CD4-positive, alpha-beta memory T cell (primary cell): ENCODE results near the gene GPX4. TPM values are rescaled to one million over a fixed set of nuclear protein-coding genes. Genes with fewer than 3 reads are reported as not detected.

Experiments used
- CTCF ChIA-PET: fragments of 350-600 bp; sonication (Branson Sonifier 250); formaldehyde crosslinking; loops from one replicate; lab custom pipeline; 2021; ENCODE audit warnings: inconsistent platforms; ENCODE audit not compliant: partially characterized antibody; lab: Charles Lee
- POLR2A ChIA-PET: fragments of 350-600 bp; sonication (Branson Sonifier 250); formaldehyde crosslinking; loops from one replicate; lab custom pipeline; 2021; ENCODE audit not compliant: partially characterized antibody; lab: Charles Lee
- DNase-seq, 5 donors: peaks; one replicate each; pipeline versions ENCODE4 v3.0.0 to v3.0.0-alpha.2; 2020 to 2022; ENCODE audit warnings: mixed read lengths in 1 of 5
- H3K27ac ChIP-seq: one replicate; pipeline ENCODE4 v1.7.0; 2013; ENCODE audit warnings: low read depth, low read length
- H3K27me3 ChIP-seq: 2 replicates; pipeline ENCODE4 v1.7.0; 2013; ENCODE audit warnings: mild to moderate bottlenecking, low read length, moderate library complexity; ENCODE audit not compliant: insufficient read depth
- H3K36me3 ChIP-seq: 2 replicates; pipeline ENCODE4 v1.7.0; 2013; ENCODE audit warnings: mild to moderate bottlenecking, low read length, moderate library complexity; ENCODE audit not compliant: insufficient read depth
- H3K4me1 ChIP-seq: 2 replicates; pipeline ENCODE4 v1.7.0; 2013; ENCODE audit warnings: mild to moderate bottlenecking, low read length, moderate library complexity; ENCODE audit not compliant: insufficient read depth
- H3K4me3 ChIP-seq, 2 donors: one replicate each; pipeline ENCODE4 v1.7.0; 2013; ENCODE audit warnings: low read length in 2 of 2, mild to moderate bottlenecking in 1 of 2
- H3K9me3 ChIP-seq, 2 donors: one replicate each; pipeline ENCODE4 v1.7.0; 2013; ENCODE audit warnings: low read length in 2 of 2, control low read depth in 1 of 2; ENCODE audit not compliant: control insufficient read depth in 1 of 2
- H3K27ac Mint-ChIP-seq, 7 donors: one replicate each; pipeline ENCODE4 v1.8.0; 2020 to 2021; ENCODE audit warnings: mixed read lengths in 7 of 7, mild to moderate bottlenecking in 6 of 7, inconsistent platforms in 3 of 7, moderate library complexity in 3 of 7
- H3K27me3 Mint-ChIP-seq, 2 donors: one replicate each; pipeline ENCODE4 v1.8.0; 2020 to 2021; ENCODE audit warnings: mixed read lengths in 2 of 2
- H3K36me3 Mint-ChIP-seq, 2 donors: one replicate each; pipeline ENCODE4 v1.8.0; 2020 to 2021; ENCODE audit warnings: mixed read lengths in 2 of 2, inconsistent platforms in 1 of 2, mild to moderate bottlenecking in 1 of 2
- H3K4me1 Mint-ChIP-seq, 4 donors: one replicate each; pipeline ENCODE4 v1.8.0; 2020 to 2021; ENCODE audit warnings: mixed read lengths in 4 of 4, mild to moderate bottlenecking in 1 of 4
- H3K4me3 Mint-ChIP-seq, 8 donors: one replicate each; pipeline ENCODE4 v1.8.0; 2020 to 2021; ENCODE audit warnings: mixed read lengths in 8 of 8, mild to moderate bottlenecking in 7 of 8, moderate library complexity in 6 of 8, inconsistent platforms in 3 of 8
- H3K9me3 Mint-ChIP-seq, 8 donors: one replicate each; pipeline ENCODE4 v1.8.0; 2020 to 2021; ENCODE audit warnings: mixed read lengths in 8 of 8, mild to moderate bottlenecking in 5 of 8, inconsistent platforms in 3 of 8, moderate library complexity in 1 of 8
- intact Hi-C: fragments of 100-400 bp; cut with micrococcal nuclease; formaldehyde crosslinking; loops from one replicate; pipeline ENCODE4 v1.15.1; 2023
- polyA plus RNA-seq, 2 donors: library from polyadenylated mRNA; unstranded; fragments of 300-500 nt; fragmentation: Illumina TruSeq; gene quantifications; one replicate each; pipeline ENCODE4 v1.2.3, GENCODE V29; 2021
- total RNA-seq, 2 experiments: library from RNA; stranded (reverse); gene quantifications; one replicate each; pipeline ENCODE4 v1.2.3, GENCODE V29; 2021

GPX4 gene
- total and polyA plus RNA-seq, 4 experiments from 2014 or later, result 210 to 406 (median 310) TPM

DNA sequence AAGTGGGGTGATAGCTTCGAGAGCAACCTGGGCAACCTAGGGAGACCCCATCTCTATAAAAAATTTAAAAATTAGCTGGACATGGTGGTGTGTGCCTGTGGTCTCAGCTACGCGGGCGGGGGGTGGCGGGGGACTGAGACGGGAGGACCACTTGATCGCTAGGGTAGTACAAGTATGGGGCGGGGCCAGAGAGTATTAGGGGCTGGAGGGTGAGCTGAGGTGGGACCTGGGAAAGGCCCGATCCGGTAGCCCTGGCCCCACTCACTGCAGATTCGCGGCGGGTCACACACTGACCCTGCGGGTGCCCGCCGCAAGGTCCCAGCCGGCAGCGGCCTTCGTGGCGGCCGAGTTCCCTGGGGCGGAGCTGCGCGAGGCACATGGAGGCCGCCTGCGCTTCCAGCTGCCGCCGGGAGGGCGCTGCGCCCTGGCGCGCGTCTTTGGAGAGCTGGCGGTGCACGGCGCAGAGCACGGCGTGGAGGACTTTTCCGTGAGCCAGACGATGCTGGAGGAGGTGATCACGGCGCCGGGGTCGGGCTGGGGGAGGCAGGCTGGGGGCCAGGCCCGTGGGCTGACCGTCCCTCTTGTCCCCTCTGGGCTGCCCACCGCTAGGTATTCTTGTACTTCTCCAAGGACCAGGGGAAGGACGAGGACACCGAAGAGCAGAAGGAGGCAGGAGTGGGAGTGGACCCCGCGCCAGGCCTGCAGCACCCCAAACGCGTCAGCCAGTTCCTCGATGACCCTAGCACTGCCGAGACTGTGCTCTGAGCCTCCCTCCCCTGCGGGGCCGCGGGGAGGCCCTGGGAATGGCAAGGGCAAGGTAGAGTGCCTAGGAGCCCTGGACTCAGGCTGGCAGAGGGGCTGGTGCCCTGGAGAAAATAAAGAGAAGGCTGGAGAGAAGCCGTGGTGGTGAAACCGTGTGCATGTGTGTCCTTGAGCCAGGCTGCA, 38.9 kb upstream of the GPX4 start:
- peak overlapping the region; percentile 53 to 95 (median 86) for H3K27ac Mint-ChIP-seq
- intact Hi-C loops, result loop anchor here (1.0 kb wide), 2 partner anchors 23 to 37 kb away; no protein-coding TSS in a partner anchor
- DNase-seq, result peak; percentile 64 to 73 (median 71)
- ChIA-PET CTCF (interaction anchor here (0.6 to 5.7 kb wide), 21 partner anchors 11 to 142 kb away, joined by 3 to 219 read pairs (median 4); partner anchors contain the start of genes CNN2, POLR2E and RNU6-2), POLR2A (interaction anchor here (0.6 to 57.1 kb wide), 10 partner anchors 2 to 204 kb away, joined by 3 to 3893 read pairs (median 10); partner anchors contain the start of genes ABCA7, ARHGAP45, CIRBP and CNN2)
- H3K36me3 Mint-ChIP-seq, result peaks cover 11% of the 10 kb centered on the region in 2 donors
- H3K27me3 Mint-ChIP-seq, result no peaks in the 10 kb centered on the region
- Histone ChIP-seq H3K27me3 (no peaks in the 10 kb centered on the region), H3K9me3 (no peaks in the 10 kb centered on the region), H3K4me3 (no peak overlapping the region), H3K4me1 (peaks cover 43% of the 10 kb centered on the region), H3K36me3 (no peaks in the 10 kb centered on the region), H3K27ac (no peak overlapping the region)
- H3K4me1 Mint-ChIP-seq, result peaks cover 21 to 56% (median 36%) of the 10 kb centered on the region in 4 donors
- H3K4me3 Mint-ChIP-seq, result peak overlapping the region; percentile 57 to 78 (median 69)
- peaks cover 0 to 5% (median 0%) of the 10 kb centered on the region in 8 donors for H3K9me3 Mint-ChIP-seq

DNA sequence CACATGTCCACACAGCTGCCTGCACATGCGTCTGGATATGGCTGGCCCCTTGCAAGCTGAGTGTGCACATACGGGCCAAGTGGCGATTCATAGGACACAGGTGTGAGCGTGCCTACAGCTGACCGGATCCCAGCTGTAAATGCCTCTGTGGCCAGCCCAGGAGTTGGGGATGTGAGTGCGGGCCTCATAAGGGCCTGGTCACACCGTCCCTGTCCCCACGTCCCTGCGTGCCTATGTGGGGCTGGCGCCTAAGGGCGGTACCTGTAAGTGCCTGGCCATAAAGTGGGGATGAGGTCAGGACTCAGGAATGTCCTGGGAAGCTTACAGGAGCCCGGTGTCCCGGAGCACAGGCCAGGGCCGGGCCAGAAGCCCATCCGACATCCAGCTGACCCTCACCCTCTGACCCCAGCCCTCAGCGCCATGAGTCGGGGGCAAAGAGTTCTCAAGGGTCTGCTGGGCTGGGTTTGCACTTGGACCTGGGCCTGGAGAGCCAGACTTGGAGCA, 38.1 kb upstream of the GPX4 start:
- intact Hi-C loops, result loop anchor here (1.0 to 2.0 kb wide), 4 partner anchors 23 to 45 kb away; partner anchors contain the start of genes POLR2E, RNU6-2 and TMEM259
- Mint-ChIP-seq H3K4me1 (peaks cover 21 to 59% (median 38%) of the 10 kb centered on the region in 4 donors), H3K27ac (peak overlapping the region; percentile 37 to 95 (median 84)), H3K27me3 (no peaks in the 10 kb centered on the region), H3K36me3 (peaks cover 13% of the 10 kb centered on the region in 2 donors), H3K9me3 (peaks cover 0 to 5% (median 0%) of the 10 kb centered on the region in 8 donors), H3K4me3 (peak overlapping the region in 6 of 8 donors; percentile 51 to 96 (median 70))
- H3K4me1 ChIP-seq, result peaks cover 50% of the 10 kb centered on the region
- no peak for DNase-seq
- no peak overlapping the region for H3K4me3 ChIP-seq
- no peaks in the 10 kb centered on the region for H3K9me3 ChIP-seq
- peaks cover 2% of the 10 kb centered on the region for H3K36me3 ChIP-seq
- peak overlapping the region; percentile 98 for H3K27ac ChIP-seq
- no peaks in the 10 kb centered on the region for H3K27me3 ChIP-seq
- POLR2A ChIA-PET, result interaction anchor here (1.2 to 57.1 kb wide), 6 partner anchors 2 to 203 kb away, joined by 7 to 3893 read pairs (median 532); partner anchors contain the start of genes ABCA7, ARHGAP45, CIRBP and CNN2
- CTCF ChIA-PET, result interaction anchor here (1.2 to 5.7 kb wide), 14 partner anchors 8 to 44 kb away, joined by 3 to 219 read pairs (median 4); partner anchors contain the start of genes CNN2 and RNU6-2

- H3K9me3 ChIP-seq, result no peaks in the 10 kb centered on the region
- intact Hi-C loops, result loop anchor here (2.0 kb wide), 2 partner anchors 29 to 45 kb away; partner anchors contain the start of genes POLR2E, RNU6-2 and TMEM259
- peak overlapping the region; percentile 98 for H3K27ac ChIP-seq
- Mint-ChIP-seq H3K9me3 (peaks cover 0 to 5% (median 0%) of the 10 kb centered on the region in 8 donors), H3K36me3 (peaks cover 13% of the 10 kb centered on the region in 2 donors), H3K4me1 (peaks cover 21 to 59% (median 38%) of the 10 kb centered on the region in 4 donors), H3K27me3 (no peaks in the 10 kb centered on the region), H3K27ac (peak overlapping the region; percentile 17 to 96 (median 85)), H3K4me3 (peak overlapping the region in 7 of 8 donors; percentile 71 to 96 (median 83))
- peaks cover 54% of the 10 kb centered on the region for H3K4me1 ChIP-seq
- peaks cover 5% of the 10 kb centered on the region for H3K36me3 ChIP-seq
- POLR2A ChIA-PET, result interaction anchor here (0.8 to 57.1 kb wide), 16 partner anchors 3 to 209 kb away, joined by 3 to 3893 read pairs (median 10); partner anchors contain the start of genes ABCA7, ARHGAP45, CIRBP and CNN2
- CTCF ChIA-PET, result interaction anchor here (1.0 to 5.7 kb wide), 13 partner anchors 8 to 127 kb away, joined by 3 to 219 read pairs (median 6); partner anchors contain the start of gene CNN2
- no peak for DNase-seq
- H3K27me3 ChIP-seq, result no peaks in the 10 kb centered on the region
- H3K4me3 ChIP-seq, result peak overlapping the region in 1 of 2 donors; percentile 85
These were observed 37.5 kb upstream of the GPX4 start for GRCh38 chr19:1066251-1066747.

GRCh38 chr19:1066748-1067340, 37.0 kb upstream of the GPX4 start, which contains the start of gene ARHGAP45:
Gene ARHGAP45, plus strand, starts transcription at chr19:1067167. Its CDS starts 239 bp downstream, at chr19:1067406.
- Mint-ChIP-seq H3K36me3 (peaks cover 16 to 17% of the 10 kb centered on the region in 2 donors), H3K4me3 (peak within 1 kb of the TSS; percentile 88 to 97 (median 94)), H3K27me3 (no peaks in the 10 kb centered on the region), H3K27ac (peak within 1 kb of the TSS; percentile 95 to 97 (median 96)), H3K4me1 (peaks cover 24 to 64% (median 42%) of the 10 kb centered on the region in 4 donors), H3K9me3 (peaks cover 0 to 5% (median 0%) of the 10 kb centered on the region in 8 donors)
- CTCF ChIA-PET, result interaction anchor here (0.7 to 5.7 kb wide), 17 partner anchors 9 to 199 kb away, joined by 3 to 219 read pairs (median 4); partner anchors contain the start of genes ABCA7 and CNN2
- peak; percentile 85 to 89 (median 87) for DNase-seq
- H3K9me3 ChIP-seq, result no peaks in the 10 kb centered on the region
- H3K27ac ChIP-seq, result peak within 1 kb of the TSS; percentile 98
- H3K27me3 ChIP-seq, result no peaks in the 10 kb centered on the region
- H3K4me3 ChIP-seq, result peak within 1 kb of the TSS; percentile 85 to 92
- H3K36me3 ChIP-seq, result peaks cover 8% of the 10 kb centered on the region
- H3K4me1 ChIP-seq, result peaks cover 59% of the 10 kb centered on the region
- POLR2A ChIA-PET, result interaction anchor here (0.8 to 57.1 kb wide), 20 partner anchors 4 to 406 kb away, joined by 3 to 3893 read pairs (median 7); partner anchors contain the start of genes ABCA7, ARHGAP45, CIRBP and CNN2
- intact Hi-C loops, result loop anchor here (1.0 to 2.0 kb wide), 4 partner anchors 26 to 46 kb away; partner anchors contain the start of genes GPX4, POLR2E, RNU6-2 and TMEM259

DNA sequence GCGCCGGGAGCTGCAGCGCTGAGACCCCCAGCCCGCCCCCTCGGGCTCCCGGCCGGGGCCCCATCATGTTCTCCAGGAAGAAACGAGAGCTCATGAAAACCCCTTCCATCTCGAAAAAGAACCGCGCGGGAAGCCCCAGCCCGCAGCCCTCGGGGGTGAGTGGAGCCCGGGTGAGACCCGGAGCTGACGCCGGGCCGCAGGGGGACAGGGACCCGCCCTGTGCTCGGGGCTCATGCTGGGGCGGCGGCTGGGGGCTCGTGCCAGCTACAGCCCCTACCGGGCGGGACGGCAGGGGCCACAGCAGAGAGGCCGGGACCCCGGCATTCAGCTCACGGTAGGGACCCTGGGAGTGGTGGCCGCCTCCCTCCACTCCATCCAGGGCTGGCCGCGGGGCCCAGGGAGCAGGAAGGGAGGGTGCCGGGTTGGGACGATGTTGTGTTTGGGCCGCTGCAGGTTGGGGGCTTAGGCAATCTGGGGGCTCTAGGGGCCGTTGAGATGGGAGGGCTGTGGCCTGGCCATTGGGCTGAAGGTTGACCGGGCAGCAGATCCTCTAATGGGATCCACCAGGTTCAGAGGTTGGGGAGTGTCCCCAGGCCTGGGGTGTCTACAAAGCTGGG, 36.3 kb upstream of the GPX4 start:
- Histone ChIP-seq H3K36me3 (peaks cover 15% of the 10 kb centered on the region), H3K4me3 (peak overlapping the region; percentile 85 to 92), H3K27me3 (no peaks in the 10 kb centered on the region), H3K4me1 (peaks cover 65% of the 10 kb centered on the region), H3K9me3 (no peaks in the 10 kb centered on the region), H3K27ac (peak overlapping the region; percentile 98)
- Mint-ChIP-seq H3K27me3 (no peaks in the 10 kb centered on the region), H3K9me3 (peaks cover 0 to 5% (median 0%) of the 10 kb centered on the region in 8 donors), H3K27ac (peak overlapping the region; percentile 93 to 97 (median 96)), H3K36me3 (peaks cover 22 to 23% of the 10 kb centered on the region in 2 donors), H3K4me3 (peak overlapping the region; percentile 88 to 97 (median 94)), H3K4me1 (peaks cover 25 to 70% (median 46%) of the 10 kb centered on the region in 4 donors)
- peak; percentile 81 to 94 (median 83) for DNase-seq
- POLR2A ChIA-PET, result interaction anchor here (0.6 to 57.1 kb wide), 27 partner anchors 4 to 406 kb away, joined by 3 to 3893 read pairs (median 6); partner anchors contain the start of genes ABCA7, ARHGAP45, CIRBP and CNN2
- intact Hi-C loops, result loop anchor here (1.0 to 2.0 kb wide), 4 partner anchors 26 to 47 kb away; partner anchors contain the start of genes GPX4, POLR2E, RNU6-2 and TMEM259
- CTCF ChIA-PET, result interaction anchor here (0.7 to 5.7 kb wide), 16 partner anchors 9 to 199 kb away, joined by 3 to 219 read pairs (median 4); partner anchors contain the start of gene ABCA7
